ENCODE results near the gene STBD1.

- TF ChIP-seq RAD21 (IDR thresholded peaks at IDR 0.05; ENCODE audit: low read length) (no peak), CTCF (IDR thresholded peaks at IDR 0.05) (no peak), ZBTB33 (IDR thresholded peaks at IDR 0.05; ENCODE audit: borderline replicate concordance, low read depth) (no peak), GATA2 (CRISPR knock-in tag; IDR thresholded peaks at IDR 0.05) (no peak), POLR2AphosphoS5 (IDR thresholded peaks at IDR 0.05; ENCODE audit: low read depth, low read length) (no peak), MAX (IDR thresholded peaks at IDR 0.05; ENCODE audit: low read depth) (no peak), EP300 (IDR thresholded peaks at IDR 0.05; ENCODE audit: borderline replicate concordance in 1 of 2, low read depth in 1 of 2, low read length in 1 of 2) (no peak), EZH2phosphoT487 (IDR thresholded peaks at IDR 0.05; ENCODE audit: borderline replicate concordance, low read depth) (no peak), IRF3 (IDR thresholded peaks at IDR 0.05; ENCODE audit: low read depth, low read length) (no peak)
These were observed 51.4 kb downstream of the STBD1 start for GRCh38 chr4:76357981-76358380.
